NT2/D1 (cell line): Measurements from ENCODE around the gene CGB5.

Experiments used
- YY1 ChIP-seq: IDR thresholded peaks from 2 replicates; pipeline ENCODE4 v1.6.1; 2011; ENCODE audit not compliant: insufficient read length, insufficient read depth
- ZNF274 ChIP-seq: IDR thresholded peaks from 2 replicates; pipeline ENCODE4 v1.6.1; 2011; ENCODE audit warnings: mild to moderate bottlenecking, low read depth, low read length

GRCh38 chr19:49080392-49080791 lies 36.7 kb downstream of the CGB5 start:
- TF ChIP-seq ZNF274 (no peak), YY1 (no peak)
